SHP77 (cell line): Measurements from ENCODE around the gene STARD9.
"Not testable (repeated sequence)": the region's sequence is repeated elsewhere in the genome, so short reads cannot be mapped to it uniquely, and the experiment has no call there.

Experiments
- DNase-seq, 2 experiments: peaks; one replicate each; lab custom pipeline; 2025; lab: John Stamatoyannopoulos, UW

STARD9 gene

GRCh38 chr15:42575188-42576039, at the start of gene STARD9:
STARD9 (plus strand) TSS chr15:42575606; CDS start chr15:42575716, 110 bp downstream.
- DNase-seq, result peak; percentile 95 to 97

DNA sequence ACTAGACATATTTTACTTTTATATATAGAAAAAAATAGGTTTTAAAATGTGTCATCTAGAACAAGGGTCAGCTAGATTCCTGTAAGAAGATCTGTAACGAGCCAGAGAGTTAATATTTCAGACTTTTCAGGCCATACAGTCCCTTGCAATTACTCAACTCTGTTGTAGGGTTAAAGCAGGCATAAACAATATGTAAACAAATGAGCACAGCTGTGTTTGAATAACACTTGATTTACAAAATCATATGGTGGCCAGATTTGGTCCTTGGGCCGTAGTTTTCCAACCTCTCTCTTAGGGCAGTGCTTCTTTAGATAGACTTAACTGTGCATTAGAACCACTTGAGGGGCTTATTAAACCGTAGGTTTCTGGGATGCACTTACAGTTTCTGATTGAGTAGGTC, 46.4 kb upstream of the STARD9 start:
- DNase-seq, result no peak

DNA sequence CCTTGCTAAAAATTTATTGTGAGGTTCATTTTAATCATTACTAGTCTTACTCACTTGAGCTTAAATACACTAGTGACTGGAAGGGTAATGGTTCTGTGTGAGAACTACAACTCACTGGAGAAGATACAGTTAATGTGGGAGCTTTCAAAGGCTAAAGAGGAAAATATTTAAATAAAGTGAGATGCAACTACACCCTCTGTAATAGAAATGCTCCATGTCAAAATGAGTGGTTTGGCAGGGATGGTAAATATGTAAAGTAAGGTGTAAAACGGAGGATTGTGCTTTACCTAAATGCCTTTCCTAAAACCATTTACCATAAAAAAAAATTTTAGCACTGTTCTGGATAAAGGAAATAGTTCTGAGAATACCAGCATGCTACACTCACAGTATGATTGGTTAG, 42.2 kb upstream of the STARD9 start:
- DNase-seq, result no peak

GRCh38 chr15:42544853-42545629, 30.4 kb upstream of the STARD9 start:
- no peak for DNase-seq

- DNase-seq, result peak in 1 of 2 experiments; percentile 54
These were observed 27.5 kb upstream of the STARD9 start for GRCh38 chr15:42547918-42548248.

DNA sequence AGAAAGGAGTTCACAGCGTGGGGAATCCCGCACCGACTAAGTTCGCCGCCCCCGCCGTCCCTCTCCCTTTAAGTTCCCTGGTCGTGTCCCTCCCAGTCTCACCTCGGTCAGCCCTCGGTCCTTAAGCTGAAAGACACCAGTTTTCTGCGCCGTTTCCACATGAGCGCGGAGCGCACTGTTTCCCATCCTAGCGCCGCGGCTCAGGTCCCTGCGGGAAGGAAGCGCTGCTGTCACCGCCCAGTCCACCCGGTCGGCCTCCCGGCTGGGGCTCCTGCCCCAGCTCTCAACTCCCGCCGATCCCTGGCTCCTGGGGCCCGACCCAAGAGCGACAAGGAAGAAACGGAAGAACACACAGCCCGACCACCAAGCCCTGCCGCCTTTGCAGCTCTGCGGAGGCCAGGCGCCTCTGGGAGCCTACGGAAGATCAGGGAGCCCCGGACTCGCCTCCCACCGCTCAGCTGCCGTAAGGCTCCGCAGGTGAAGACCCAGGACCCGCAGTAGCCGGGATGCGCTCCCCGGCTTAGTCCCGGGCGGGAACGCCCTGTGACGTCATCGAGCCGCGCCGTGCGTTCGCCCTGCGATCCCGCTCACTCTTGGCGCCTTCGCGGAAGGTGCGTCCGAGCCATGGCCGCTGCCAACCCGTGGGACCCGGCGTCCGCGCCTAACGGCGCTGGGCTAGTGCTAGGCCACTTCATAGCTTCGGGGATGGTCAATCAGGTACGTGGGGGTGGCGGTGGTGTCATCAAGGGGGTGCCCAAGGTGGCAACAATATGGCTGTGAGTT, 27.0 kb upstream of the STARD9 start, which contains the start of the genes HAUS2 and LRRC57:
Gene HAUS2, plus strand, starts transcription at position 590 of the 783 bp plus-strand sequence. Its CDS starts 35 bp downstream, at position 625.
Gene LRRC57, minus strand, starts transcription at position 545 of the 783 bp plus-strand sequence. Its CDS starts 359 bp downstream, at position 186.
- peak; percentile 83 to 87 for DNase-seq

- DNase-seq, result peak in 1 of 2 experiments; percentile 17
These were observed 26.3 kb upstream of the STARD9 start for GRCh38 chr15:42549032-42549491.

GRCh38 chr15:42549741-42550392, 25.5 kb upstream of the STARD9 start:
- DNase-seq, result no peak

- no peak for DNase-seq
These were observed 21.9 kb upstream of the STARD9 start for GRCh38 chr15:42553554-42553953.

GRCh38 chr15:42556550-42557207, 18.7 kb upstream of the STARD9 start:
- DNase-seq, result not testable (repeated sequence)

GRCh38 chr15:42558739-42559138, 16.7 kb upstream of the STARD9 start:
- no peak for DNase-seq

- DNase-seq, result no peak
These were observed 711 bp downstream of the STARD9 start for GRCh38 chr15:42576040-42576594.

GRCh38 chr15:42576776-42577175, 1.4 kb downstream of the STARD9 start:
- DNase-seq, result no peak

GRCh38 chr15:42577514-42578031, 2.2 kb downstream of the STARD9 start:
- no peak for DNase-seq

DNA sequence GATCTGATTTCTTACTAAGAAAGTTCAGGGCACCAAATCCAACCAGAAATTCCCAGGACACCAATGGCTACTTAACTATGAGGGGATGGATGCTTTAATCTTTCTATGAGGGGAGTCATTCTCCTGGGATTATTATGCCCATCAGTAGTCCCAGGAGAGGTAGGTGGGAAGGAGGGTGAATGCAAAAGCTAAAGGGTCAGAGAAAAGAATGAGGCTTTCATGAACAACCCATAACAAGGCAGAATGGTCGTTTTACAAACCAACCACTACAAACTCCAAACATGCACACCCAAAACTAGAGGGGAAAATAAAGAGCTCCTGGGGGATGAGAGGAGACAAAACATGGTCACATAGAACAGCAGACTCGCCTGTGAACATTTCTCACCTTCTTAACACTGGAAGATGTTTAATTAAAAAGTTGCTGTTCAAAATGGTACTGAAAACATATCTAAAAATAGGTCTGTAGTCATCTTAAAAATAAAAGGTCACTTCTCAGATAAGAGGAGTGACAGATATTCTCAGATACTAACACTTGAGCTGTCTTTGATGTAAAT, 3.7 kb downstream of the STARD9 start:
- no peak for DNase-seq

DNA sequence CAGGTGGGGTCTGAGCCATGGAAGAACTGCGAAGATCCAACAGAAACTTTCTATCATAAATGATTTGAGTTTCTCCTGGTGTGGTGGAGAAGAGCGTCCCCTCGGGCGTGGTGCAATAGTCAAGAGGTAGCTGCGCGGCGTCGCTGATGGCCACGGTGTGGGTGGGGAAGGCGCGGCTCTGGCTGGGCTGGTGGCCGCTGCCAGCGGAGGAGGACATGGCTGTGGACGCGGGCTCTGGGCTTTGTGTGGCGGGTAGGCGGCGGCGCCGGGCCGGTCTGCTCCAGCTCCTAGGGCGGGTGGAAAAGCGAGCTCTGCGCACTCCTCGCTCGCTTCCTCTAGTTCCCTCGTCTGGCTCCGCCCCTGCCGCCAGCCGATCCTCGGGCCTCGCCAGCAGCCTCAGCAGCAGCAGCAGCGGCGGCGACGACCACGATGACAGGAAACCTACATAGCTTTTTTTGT, 5.9 kb downstream of the STARD9 start:
- DNase-seq, result peak; percentile 76 to 87

DNA sequence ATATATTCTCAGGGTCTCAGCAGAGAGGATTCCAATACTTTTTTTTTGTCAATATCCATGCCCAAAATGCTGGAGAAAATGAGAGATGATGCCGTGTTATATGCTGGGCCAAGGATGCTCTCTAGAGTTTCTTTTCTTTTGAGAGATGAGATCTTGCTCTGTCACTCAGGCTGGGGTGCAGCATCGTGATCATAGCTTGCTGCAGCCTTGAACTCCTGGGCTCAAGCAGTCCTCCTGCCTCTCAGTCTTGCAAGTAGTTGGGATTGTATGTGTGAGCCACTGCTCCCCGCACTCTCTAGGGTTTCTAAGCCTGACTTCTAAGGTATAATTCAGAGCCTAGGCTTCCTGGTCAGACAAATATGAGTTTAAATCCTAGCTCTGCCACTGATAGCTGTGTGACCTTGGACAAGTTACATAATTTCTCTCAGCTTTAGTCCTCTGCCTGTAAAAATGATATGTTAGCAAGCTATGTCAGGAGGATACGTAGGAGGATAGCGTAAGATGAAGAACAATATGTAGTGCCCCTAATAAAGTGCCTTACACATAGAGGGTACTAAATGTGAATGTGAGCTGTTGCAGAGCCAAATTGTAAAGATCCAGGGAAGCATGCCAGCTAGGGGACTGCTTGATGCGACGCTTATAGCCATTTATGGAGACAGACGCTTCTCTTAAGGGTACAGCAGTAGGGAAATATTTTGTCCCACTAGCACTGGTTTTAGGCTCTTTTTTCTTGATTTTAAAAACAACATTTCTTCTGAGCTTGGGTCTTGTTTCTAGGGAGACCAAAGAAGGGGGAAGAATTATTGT, 7.4 kb downstream of the STARD9 start:
- no peak for DNase-seq

DNA sequence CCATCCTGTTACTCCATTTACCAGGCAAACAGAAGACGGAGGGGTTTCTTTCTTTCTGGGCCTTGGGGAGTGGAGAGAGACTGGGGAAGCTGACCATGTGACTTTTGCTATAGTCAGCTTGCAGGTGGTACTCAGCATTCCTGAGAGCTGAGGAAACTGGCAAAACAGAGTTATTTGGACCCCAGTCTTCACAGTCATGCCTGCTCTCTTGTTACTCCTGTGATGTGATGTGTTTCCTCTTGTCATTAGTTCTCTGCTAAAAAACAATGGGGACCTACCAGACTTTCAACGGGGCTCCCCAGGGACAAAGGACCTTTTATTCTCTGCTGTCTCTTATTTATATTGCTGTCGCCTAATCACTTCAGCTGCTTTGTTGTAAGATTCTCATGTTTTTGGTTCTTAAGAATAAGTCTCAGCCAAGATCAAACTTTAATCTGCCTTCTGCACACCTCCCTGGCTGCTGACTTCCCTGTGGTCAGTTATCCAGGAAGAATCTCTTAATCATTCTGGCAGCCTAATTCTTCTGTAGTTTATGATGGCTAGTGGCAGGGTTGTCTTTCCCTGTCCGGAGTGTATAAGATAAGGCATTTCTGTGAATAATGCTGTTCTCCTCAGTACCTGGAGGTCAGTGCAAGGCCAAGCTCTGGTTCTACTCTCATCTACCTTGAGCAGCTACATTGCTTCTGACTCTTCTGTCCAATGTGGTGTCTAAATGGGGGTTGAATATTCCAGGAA, 8.8 kb downstream of the STARD9 start:
- DNase-seq, result no peak
